IPS-NIHi11 (cell line): Measurements from ENCODE around the gene SLC4A11.

Experiments used
- DNase-seq: peaks from one replicate; pipeline ENCODE4 v3.0.0; 2012; ENCODE audit warnings: mixed read lengths, low spot score

SLC4A11 gene

GRCh38 chr20:3239026-3239866 lies at the start of gene SLC4A11:
Gene SLC4A11, minus strand, starts transcription at chr20:3239190. Its CDS starts 53 bp downstream, at chr20:3239137.
- peak; percentile 92 for DNase-seq

GRCh38 chr20:3283222-3283820 lies 44.3 kb upstream of the SLC4A11 start:
- DNase-seq: no peak

GRCh38 chr20:3282271-3283221 lies 43.6 kb upstream of the SLC4A11 start:
- peak; percentile 42 for DNase-seq

- no peak for DNase-seq
These were observed 42.4 kb upstream of the SLC4A11 start for GRCh38 chr20:3281437-3281836.

- no peak for DNase-seq
These were observed 40.8 kb upstream of the SLC4A11 start for GRCh38 chr20:3279761-3280160.

GRCh38 chr20:3277686-3278465 lies 38.9 kb upstream of the SLC4A11 start:
- DNase-seq: no peak

- DNase-seq: peak; percentile 59
These were observed 37.7 kb upstream of the SLC4A11 start for GRCh38 chr20:3276680-3277015.

GRCh38 chr20:3275966-3276679 lies 37.1 kb upstream of the SLC4A11 start:
- DNase-seq: no peak

GRCh38 chr20:3275064-3275935 lies 36.3 kb upstream of the SLC4A11 start:
- no peak for DNase-seq

GRCh38 chr20:3273371-3273770 lies 34.4 kb upstream of the SLC4A11 start:
- no peak for DNase-seq

- no peak for DNase-seq
These were observed 31.1 kb upstream of the SLC4A11 start for GRCh38 chr20:3270051-3270450.

GRCh38 chr20:3262566-3262965 lies 23.6 kb upstream of the SLC4A11 start:
- DNase-seq: no peak

- no peak for DNase-seq
These were observed 19.4 kb upstream of the SLC4A11 start for GRCh38 chr20:3258429-3258828.

GRCh38 chr20:3255728-3256127 lies 16.7 kb upstream of the SLC4A11 start:
- no peak for DNase-seq

GRCh38 chr20:3251806-3252205 lies 12.8 kb upstream of the SLC4A11 start:
- DNase-seq: no peak

GRCh38 chr20:3250091-3250504 lies 11.1 kb upstream of the SLC4A11 start:
- peak; percentile 88 for DNase-seq

GRCh38 chr20:3248993-3249347 lies 10.0 kb upstream of the SLC4A11 start:
- DNase-seq: no peak

GRCh38 chr20:3248167-3248992 lies 9.4 kb upstream of the SLC4A11 start:
- peak; percentile 70 for DNase-seq

- DNase-seq: no peak
These were observed 8.6 kb upstream of the SLC4A11 start for GRCh38 chr20:3247638-3248037.
